Ecto neural progenitor cell (in vitro differentiated cells): ENCODE measurements around the gene HRH3.

Experiments
- DNase-seq: peaks from one replicate; pipeline ENCODE4 v3.0.0-alpha.2; 2018; ENCODE audit warnings: low spot score

The HRH3 gene

DNA sequence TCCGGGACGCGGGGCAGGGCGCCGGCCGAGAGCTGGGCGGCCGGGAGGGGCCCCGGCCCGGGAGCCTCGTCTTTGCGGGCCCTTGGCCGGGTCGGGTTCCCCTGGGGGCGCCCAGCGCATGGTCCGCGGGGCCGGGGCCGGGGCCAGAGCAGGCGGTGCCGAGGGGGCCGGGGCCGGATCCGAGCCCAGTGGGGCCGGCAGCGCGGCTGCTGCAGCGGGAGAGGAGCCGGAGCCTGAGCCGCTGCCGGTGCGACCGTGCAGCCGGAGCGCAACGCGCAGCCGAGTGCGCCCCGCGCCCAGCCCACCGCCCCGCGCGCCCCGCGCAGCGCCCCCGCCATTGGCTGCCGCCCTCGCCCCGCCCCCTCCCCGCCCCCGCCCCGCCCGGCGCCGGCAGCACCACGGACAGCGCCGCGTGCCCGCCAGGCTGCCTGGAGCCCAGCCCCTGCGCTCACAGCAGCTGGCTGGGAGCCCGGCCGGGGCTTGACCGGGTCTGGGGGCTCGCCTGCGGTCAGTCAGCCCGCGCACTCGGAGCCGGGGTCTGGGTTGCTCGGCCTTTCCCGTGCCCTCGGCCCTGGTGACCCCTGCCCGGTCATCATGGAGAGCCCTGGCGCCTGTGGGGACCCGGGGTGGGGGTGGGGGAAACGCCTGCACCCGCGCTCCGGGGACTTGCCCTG, at the start of gene HRH3:
HRH3 (minus strand) TSS at position 287 of the 674 bp plus-strand sequence. CDS start 308 bp downstream, outside the sequence.
- DNase-seq, result peak; percentile 91

DNA sequence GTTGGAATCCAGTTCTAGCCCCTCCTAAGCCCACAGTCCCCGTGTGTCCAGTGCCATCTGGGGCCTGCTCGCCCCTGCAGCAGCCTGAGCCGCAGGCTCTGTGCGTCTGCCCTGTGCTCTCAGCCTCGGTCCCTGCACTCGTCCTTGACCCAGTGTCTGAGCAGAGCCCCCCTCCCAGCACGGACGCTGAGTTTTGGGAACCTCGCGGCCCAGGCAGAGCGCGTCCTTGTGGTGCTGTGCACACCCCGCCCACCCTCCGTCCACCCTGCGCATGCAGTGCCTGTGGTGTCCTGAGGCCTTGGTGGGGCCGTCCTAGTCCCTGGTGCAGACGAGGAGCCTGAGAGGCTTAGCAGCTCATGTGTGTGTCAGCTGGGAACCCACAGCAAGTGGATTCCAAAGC, 49.8 kb upstream of the HRH3 start:
- DNase-seq, result no peak

DNA sequence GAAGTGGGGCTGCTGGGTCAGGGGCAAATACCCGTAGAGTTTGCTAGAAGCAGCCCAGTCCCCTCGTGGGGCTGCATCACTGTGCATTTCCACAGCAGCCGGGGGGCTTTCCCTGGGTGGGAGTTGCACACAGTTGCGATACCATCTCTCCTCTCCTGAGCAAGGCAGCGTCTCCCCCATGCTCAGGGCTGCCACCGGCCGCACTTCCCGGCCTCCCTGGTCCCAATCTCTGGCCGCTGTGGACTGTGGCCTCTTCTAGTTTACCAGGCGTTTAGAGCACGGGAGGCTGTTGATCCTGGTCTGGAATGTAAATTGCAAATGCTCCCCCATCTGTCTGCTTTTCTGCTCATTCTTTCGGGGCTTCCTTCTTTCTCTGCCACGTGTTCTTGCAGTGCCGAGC, 49.3 kb upstream of the HRH3 start:
- DNase-seq, result no peak

DNA sequence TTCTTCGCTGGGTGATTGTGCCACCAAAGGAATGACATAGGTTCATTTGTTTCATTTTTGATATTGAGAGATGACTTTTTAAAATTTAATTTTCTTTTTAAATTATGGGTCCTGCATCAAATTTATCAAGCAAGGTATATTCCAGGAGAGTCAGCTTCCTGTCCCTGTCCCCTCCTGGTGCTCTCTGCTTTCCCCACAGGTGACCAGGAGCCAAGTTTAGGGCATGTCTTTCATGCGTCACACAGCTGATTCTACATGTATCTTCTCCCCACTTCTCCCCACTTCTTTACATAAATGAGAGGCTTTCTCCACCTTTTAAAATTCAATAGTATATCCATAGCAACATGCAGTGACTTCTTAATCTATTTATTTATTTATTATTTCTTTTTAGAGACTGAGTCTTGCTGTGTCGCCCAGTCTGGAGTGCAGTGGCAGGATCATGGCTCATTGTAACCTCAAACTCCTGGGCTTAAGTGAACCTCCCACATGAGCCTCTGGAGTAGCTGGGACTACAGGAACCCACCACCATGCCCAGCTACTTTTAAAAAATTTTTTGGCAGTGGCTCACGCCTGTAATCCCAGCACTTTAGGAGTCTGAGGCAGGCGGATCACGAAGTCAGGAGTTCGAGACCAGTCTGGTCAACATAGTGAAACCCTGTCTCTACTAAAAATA, 48.3 kb upstream of the HRH3 start:
- DNase-seq, result no peak

DNA sequence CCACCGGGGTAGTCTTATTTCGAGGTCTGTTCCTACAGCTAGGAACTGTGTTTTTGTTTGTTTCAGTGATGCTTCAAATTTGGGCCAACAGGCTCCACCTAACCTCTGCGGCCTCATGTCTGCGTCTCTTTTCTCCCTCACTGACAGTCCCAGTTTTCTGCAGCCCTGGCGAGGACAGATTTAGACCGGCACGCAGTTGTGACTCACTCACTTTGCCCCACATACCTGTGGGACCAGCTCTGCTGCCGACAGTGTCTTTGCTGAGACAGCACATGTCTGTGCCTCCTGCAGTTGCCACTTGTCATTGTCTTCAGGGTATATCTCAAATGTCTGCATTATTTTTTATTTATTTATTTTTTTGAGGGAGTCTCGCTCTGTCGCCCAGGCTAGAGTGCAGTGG, 47.5 kb upstream of the HRH3 start:
- no peak for DNase-seq

DNA sequence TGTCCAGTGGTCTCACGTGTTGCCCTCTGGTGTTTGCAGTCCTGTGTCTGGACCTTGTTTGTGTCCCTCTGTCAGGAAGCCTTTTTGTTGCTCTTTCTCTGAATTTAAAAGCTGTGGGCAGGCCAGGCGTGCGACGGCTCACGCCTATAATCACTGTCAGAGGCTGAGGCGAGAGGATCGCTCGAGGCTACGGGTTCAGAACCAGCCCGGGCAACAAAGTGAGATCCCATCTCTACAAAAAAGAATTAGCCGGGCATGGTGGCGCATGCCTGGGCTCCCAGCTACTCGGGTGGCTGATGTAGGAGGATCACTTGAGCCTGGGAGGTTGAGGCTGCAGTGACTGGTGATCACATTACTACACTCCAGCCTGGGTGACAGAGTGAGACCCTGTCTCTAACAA, 46.8 kb upstream of the HRH3 start:
- DNase-seq, result no peak

DNA sequence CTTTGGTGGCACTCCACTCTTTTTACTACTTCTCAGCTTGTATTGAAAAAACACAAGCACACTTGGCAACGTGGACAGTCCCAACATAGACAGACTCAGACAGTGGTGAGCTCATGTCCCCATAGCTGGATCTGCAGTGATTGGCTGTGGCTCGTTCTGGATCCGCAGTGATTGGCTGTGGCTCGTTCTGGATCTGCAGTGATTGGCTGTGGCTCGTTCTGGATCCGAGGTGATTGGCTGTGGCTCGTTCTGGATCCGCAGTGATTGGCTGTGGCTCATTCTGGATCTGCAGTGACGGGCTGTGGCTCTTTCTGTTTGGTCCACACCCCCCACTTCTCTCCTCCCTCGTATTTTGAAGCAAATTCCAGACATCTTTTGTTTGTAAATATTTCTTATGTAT, 46.3 kb upstream of the HRH3 start:
- DNase-seq, result no peak

DNA sequence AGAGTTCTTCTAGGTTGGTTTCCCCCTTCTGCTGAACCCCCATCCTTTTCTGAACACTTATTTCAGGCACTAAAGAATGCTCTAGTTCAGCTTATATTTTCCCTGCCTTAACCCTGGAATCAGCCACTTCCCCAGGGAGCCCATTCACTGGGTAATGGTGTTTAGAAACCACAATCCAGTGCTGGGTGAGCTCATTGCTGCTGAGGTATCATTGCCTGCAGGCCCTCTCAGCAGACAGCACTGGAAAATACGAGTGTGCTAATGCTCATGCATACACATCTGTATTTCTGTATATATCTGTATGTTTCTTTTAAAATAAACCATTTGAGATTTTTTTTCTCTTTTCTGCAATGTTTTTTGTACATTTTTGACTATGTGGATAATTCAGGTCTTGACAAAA, 45.3 kb upstream of the HRH3 start:
- DNase-seq, result no peak

DNA sequence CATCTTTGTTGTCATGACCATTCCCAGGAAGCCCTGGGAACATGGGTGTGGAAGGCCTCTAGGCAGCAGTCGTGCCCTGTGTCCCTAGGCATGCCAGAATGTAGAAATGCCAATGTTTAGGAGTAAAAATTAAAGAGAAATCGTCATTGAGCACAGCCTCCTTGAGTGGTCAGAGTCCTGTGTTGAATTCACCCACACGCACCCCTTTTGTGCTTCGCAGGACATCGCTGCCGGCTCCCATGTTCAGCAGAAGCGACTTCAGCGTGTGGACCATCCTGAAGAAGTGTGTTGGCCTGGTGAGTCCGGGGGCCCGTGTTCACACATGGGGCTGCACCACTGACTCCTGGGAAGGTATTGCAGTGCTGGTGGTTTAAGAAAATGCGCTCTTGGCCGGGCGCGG, 43.3 kb upstream of the HRH3 start:
- DNase-seq, result no peak

DNA sequence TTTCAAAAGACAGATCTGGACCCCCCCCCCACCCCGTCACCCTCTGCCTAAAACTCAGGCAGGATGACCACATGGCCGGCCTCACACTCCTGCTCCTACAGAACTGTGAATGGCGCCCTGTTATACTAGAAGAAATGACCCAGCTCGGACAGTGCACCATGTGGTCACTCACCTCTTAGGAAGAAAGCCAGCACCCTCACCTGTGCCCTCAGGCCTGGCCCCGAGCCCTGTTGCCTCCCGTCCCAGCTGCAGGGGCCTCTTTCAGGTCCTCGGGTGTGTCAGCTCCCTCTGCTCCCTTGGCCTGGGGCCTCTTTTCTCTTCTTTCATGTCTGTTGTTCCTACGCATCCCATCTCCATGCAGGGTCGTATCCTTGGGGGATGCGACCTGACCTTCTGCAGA, 42.0 kb upstream of the HRH3 start:
- no peak for DNase-seq

DNA sequence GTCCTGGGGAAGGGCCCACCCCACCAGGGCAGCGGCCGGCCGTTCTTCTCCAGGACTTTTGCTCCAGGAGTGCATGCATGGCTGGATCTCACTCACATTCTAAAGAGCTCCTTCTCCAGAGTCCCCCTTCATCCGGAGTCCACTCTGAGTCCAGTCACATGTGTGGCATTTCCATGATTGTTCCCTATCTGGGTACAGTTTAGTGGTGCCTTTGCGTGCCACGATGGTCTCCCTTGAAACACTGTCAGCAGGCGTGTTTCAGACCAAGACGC, 39.2 kb upstream of the HRH3 start:
- DNase-seq, result no peak

DNA sequence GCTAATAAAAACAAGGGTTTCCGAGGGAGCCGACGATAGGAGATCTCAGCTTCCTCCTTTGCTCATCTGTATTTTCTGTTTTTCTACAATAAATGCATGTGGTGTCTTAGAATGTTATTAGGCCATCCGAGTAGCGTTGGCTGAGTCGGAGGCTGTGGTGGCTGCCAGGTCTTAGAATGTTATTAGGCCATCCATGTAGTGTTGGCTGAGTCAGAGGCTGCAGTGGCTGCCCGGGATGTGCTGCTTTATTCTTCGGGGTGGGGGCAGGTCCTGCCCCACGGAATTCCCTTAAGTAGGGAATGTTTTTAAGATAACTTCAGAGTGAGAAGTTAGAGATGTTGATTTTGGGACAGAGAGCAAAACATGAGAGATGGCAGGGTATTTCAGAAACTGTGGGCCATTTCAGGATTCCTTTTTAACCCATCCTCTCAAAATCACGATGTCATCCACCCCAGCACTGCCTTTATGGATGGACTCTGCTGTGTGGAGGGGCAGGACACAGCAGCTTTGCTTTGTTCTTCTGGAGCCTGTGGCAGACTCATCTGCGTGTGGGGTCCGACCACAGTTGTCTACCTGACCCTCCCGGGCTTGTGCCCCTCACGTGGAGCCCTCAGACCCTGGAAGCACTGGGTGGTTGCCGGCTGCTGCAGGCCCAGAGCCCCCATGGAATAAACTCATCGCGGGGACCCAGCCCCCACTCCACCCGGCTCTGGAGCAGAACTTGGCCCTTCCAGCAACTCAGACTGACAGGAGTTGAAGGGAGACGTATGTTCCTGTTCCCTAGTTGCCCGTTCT, 38.6 kb upstream of the HRH3 start:
- DNase-seq, result no peak

DNA sequence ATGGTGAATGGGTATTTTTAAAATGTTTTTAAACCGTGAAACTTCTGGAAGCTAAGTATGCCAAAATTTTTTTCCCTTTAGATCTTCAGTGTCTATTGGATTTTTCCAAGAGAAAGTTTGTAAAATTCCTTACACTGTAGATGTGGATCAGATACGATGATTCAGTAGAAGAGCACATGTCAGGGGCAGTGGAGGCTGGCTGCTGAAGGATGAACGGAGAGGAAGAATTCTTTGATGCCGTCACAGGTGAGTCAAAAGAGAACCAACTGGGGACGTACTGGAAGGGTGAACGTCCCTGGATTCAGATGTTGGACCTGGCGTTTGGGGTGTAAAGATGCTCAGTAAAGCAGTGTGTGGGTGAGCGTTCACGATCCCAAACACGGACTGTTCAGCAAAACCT, 35.9 kb upstream of the HRH3 start:
- no peak for DNase-seq

DNA sequence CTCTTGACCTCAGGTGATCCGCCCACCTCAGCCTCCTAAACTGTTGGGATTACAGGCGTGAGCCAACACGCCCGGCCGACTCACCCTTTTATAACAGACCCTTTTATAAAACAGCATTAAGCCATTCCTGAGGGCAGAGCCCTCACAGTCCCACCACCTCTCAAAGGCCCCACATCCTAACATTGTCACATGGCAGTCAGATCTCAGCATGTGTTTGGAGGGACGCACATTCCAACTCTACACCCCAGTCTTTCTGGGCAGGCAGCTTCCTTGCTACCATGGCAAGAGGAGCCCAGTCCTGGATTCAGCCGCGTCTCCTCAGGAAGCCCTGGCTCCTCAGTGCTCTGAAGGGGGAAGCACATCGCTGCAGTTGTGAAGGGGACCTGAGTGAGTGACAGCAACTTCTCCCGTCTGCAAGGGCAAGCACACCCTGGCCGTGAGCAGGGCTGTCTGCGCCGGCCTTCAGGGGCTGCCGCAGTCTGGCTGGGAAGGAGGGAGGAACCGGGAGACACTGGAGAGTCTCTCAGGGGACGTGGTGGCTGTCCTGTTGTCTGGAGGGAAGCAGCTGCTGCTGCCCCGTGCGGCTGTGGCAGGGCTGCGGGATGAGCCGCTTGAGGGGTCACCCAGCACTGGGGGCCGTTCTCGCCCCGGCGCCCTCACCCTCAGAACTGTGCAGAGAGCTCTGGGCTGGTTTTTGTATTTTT, 34.1 kb upstream of the HRH3 start:
- DNase-seq, result no peak

DNA sequence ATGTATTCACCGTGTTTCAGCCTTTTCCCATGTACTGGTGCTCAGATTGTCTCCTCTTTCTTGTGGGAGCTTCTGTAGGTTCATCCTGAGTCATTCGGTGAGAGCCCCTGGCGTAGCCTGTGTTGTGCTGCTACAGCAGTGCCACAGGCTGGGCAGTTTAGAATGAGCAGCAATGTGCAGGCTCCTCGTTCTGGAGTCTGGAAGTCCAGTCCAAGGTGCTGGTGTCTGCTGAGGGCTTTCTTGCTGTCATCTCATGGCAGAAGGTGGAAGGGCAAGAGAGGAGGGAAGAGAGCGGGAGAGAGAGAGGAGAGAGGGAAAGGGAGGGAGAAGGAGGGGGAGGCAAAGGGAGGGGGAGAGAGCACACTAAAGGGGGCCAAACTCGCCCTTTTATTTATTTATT, 33.3 kb upstream of the HRH3 start:
- DNase-seq, result no peak

DNA sequence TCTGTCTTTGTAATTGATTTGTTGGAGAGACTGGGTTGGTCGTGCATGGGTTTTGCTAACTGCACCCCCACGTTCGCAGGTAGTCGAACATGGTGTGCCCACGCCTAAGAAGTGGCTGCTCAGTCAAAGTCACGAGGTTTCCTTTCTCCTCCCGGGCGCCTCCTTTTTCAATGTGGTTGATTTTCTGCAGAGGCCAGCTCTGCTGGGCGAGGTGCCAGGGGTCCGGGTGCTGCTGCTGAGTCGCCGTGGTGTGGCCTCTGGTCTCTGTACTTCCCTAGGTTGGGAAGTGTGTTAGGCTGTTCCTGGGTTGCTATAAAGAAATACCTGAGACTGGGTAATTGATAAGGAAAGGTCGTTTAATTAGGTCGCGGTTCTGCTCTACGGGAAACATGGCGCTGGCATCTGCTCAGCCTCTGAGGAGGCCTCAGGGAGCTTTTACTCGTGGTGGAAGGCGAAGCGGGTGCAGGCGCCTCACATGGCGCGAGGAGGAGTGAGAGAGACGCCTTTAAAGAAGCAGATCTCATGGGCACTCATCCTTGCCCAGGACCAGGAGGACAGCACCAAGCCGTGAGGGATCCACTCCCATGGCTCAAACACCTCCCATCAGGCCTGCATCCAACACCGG, 32.4 kb upstream of the HRH3 start:
- DNase-seq, result no peak

DNA sequence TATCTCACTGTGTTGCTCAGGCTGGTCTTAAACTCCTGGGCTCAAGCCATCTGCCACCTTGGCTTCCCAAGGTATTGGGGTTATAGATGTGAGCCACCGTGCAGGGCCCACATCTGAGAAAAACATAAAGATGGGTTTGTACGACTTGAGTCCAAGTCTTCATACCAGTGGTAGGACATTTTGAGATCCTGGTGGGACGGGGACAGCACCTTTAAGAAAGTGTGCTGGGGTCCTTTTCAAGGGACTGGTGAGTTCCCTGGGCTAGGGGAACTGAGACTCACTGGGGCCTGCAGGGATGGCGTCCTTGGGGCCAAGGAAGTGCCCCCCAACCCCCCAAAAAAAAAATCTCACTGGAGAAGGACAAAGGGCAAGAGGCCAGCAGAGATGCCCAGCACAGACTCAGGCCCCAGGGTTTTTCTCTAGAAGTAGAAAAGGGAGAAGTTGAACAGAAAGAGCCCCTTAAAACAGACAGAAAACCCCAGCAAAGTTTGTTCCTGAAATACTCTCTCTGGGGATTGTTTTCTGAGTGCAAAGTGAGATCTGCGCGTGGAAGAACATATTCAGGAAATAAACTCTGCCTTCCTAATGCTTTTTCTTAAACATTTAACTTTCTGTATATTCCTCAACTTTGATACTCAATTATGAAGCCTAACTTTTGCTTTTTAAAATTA, 28.9 kb upstream of the HRH3 start:
- DNase-seq, result no peak

DNA sequence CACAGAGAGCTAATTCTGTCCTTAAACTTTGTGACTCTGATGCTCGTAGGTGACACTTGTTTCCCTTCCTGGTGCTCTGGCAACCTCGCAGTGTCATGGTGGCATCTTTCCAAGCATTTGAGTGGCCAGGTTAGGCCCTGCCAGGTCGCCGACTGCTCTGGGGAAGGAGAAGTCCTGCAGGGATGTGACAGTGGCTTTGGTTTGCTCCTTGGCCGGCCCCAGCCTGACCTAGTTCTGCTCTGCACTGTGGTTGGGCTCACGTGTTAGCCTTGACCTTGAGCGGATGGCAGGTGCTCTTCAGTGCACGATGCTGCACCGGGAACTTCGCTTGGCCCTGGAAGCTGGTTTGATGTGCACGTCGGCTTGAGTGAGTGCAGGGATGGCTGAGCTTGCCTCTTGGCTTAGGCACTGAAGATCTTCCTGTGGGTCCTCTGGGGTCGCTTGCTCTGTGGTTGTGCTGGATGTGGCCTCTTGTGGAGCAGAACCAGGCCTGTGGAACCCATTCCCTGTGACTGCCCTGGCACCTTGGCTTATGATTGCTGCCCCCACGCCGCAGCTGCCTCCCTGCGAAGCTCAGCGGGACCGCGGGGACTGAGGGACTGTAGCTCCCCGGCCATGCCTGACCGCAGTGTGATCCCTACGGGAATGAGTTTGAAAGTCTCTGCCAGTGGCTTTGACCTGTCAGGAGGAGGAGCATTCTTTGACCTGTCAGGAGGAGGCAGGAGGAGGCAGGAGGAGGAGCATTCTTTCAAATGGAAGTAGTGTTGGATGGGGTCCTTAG, 27.0 kb upstream of the HRH3 start:
- DNase-seq, result no peak

DNA sequence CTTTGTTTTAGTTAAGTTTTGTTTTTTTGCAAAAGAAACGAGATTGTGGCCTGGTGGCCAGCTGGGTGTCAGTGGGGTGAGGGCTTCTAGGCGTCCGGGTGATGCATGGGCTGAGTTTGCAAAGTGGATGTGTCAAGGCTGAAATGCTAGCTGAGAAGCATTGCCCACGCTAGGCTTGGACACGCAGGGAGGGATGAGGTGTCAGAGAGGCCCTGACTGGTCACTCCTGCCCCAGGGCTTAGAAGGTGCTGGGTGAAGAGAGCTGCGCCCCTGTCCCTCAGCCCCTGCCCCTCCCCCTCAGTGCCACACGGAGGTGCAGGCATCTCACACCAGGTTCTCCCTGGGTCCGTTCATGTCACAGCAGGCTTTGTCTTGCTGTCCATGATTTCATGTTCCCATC, 26.4 kb upstream of the HRH3 start:
- DNase-seq, result no peak

DNA sequence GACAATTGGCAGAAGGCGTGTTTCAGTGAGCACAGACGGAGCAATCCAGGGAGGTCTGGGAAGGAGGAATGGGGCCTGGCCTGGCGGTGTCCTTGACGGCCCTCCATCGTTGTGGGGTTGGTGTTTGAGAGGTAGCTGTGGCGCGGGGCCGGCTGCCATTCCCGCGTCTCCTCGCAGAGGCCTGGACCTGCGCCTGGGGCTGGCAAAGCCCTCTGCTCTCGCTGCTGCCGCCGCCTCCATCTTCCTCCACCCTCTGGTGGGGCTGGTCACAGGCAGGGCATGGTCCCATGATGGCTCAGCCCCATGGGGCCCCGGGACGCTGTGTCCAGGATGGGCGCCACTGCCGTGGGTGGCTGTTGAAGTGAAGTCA, 25.8 kb upstream of the HRH3 start:
- DNase-seq, result no peak

DNA sequence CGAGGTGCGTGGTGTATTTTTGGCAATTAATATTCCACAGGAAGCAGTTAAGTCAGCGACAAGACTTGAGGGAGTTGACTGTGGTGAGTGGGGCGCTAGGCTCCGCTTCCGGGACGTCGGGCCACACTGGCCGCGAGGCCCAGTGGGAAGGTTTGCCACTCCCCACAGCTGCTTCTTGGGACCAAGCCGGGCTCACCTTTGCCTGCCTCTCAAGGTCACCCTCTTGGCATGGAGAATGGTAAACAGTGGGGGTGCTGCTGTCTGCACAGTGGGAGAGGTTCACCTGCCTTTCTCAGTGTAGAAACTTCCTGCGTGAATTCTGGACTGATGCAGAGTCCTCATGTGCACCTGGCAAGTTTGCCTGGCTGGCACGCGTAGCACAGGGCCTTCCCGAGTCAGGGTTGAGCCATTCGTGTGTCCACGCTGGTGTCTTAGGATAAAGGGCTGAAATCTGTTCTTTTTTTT, 24.6 kb upstream of the HRH3 start:
- DNase-seq, result no peak
